Measurements from ENCODE around the gene DCAF11. TPM values are rescaled to one million over a fixed set of nuclear protein-coding genes. Genes with fewer than 3 reads are reported as not detected.

Gene DCAF11
- total and polyA plus RNA-seq, 2 of the 8 experiments (the other 6 are each of a cell fraction or from before 2014, with no cell fraction given): 60.4 to 63.6 TPM

DNA sequence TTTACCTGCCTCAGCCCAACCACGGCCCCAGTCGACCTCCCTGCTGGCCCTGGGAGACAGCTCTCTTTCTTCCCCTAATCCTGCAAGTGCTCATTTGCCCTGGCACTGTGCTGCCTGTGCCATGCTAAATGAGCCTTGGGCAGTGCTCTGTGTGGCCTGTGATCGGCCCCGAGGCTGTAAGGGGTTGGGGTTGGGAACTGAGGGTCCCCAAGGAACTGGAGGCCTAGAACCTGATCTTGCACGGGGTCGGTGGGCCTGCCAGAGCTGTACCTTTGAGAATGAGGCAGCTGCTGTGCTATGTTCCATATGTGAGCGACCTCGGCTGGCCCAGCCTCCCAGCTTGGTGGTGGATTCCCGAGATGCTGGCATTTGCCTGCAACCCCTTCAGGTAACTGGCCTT lies 35.5 kb downstream of the DCAF11 start:
- peaks cover 0 to 28% of the 10 kb centered on the region in 2 experiments; a peak in 3 of 4 replicates for H3K79me2 ChIP-seq (ENCODE audit: control insufficient read depth in 1 of 2, insufficient read depth in 2 of 2, low read length in 2 of 2)
- no peak overlapping the region for H4K8ac ChIP-seq (ENCODE audit: extremely low read depth, insufficient read depth, low read length)
- H3K23me2 ChIP-seq (ENCODE audit: low read depth, low read length): peaks cover 10% of the 10 kb centered on the region
- H2BK15ac ChIP-seq (ENCODE audit: low read length): no peak overlapping the region
- H3K27ac ChIP-seq (ENCODE audit: low read depth, low read length): no peak overlapping the region
- no peak overlapping the region for H4K91ac ChIP-seq (replicated peaks; ENCODE audit: insufficient read length, low read length)
- peaks cover 11% of the 10 kb centered on the region; the same call in 1 of the 2 replicates for H3K79me1 ChIP-seq (ENCODE audit: low read depth, low read length)
- POLR2A ChIA-PET (ENCODE audit: partially characterized antibody): interaction anchor here (0.8 to 9.6 kb wide), 13 partner anchors 9 to 92 kb away, joined by 3 to 86 read pairs (median 5); partner anchors contain the start of genes DCAF11, EMC9, IRF9 and NRL
- no peaks in the 10 kb centered on the region for H3K27me3 ChIP-seq (replicated peaks in 1 of 4; ENCODE audit: control insufficient read depth in 3 of 4, extremely low read depth in 1 of 4, insufficient read depth in 3 of 4, low read length in 3 of 4)
- no peak overlapping the region for H3K4ac ChIP-seq (replicated peaks; ENCODE audit: insufficient read length, low read depth, low read length)
- CTCF ChIA-PET (ENCODE audit: partially characterized antibody): interaction anchor here (0.7 to 3.4 kb wide), 6 partner anchors 8 to 92 kb away, joined by 3 to 26 read pairs (median 4); partner anchors contain the start of genes EMC9, IRF9 and PSME1
- no peaks in the 10 kb centered on the region for H3K9me3 ChIP-seq (ENCODE audit: insufficient read depth in 2 of 2, low read depth in 1 of 2, low read length in 1 of 2)
- no peak overlapping the region for H2AK5ac ChIP-seq (ENCODE audit: low read depth, low read length)
- H3K18ac ChIP-seq (ENCODE audit: extremely low read depth, low read length): no peak overlapping the region
- H4K5ac ChIP-seq (ENCODE audit: insufficient read length, low read depth, low read length): no peak overlapping the region
- H2BK5ac ChIP-seq (ENCODE audit: low read depth, low read length): no peak overlapping the region
- no peak overlapping the region for H3K23ac ChIP-seq (ENCODE audit: insufficient read length)
- H2AFZ ChIP-seq (ENCODE audit: low read length): no peak overlapping the region
- no peak overlapping the region for H3K56ac ChIP-seq (replicated peaks; ENCODE audit: insufficient read length, low read depth, low read length)
- H2BK120ac ChIP-seq (replicated peaks; ENCODE audit: low read depth, low read length): no peak overlapping the region
- FAIRE-seq (no peak), DNase-seq (ENCODE audit: low read depth in 1 of 2, low spot score in 2 of 2) (no peak)
- peaks cover 0 to 10% (median 7%) of the 10 kb centered on the region in 4 experiments; a peak in 5 of 7 replicates for H3K4me1 ChIP-seq (replicated peaks in 1 of 4; ENCODE audit: control insufficient read depth in 3 of 4, insufficient read depth in 4 of 4, low read length in 3 of 4)
- H3K4me3 ChIP-seq (ENCODE audit: extremely low read depth in 1 of 4, insufficient read depth in 2 of 4, low read depth in 3 of 4, low read length in 4 of 4): no peak overlapping the region
- H3K9ac ChIP-seq (replicated peaks in 1 of 4; ENCODE audit: extremely low read depth in 1 of 4, low read depth in 3 of 4, low read length in 3 of 4): no peak overlapping the region
- H3K14ac ChIP-seq (ENCODE audit: insufficient read length): no peak overlapping the region
- no peak overlapping the region for H2BK12ac ChIP-seq (ENCODE audit: low read depth, low read length)
- no peak overlapping the region for H3K4me2 ChIP-seq (ENCODE audit: insufficient read depth in 1 of 2, low read depth in 2 of 2, low read length in 2 of 2)
- peaks cover 17 to 37% (median 35%) of the 10 kb centered on the region in 4 experiments for H3K36me3 ChIP-seq (ENCODE audit: control insufficient read depth in 2 of 4, insufficient read depth in 4 of 4, low read length in 3 of 4)
- peaks cover 0 to 22% of the 10 kb centered on the region in 2 experiments for H4K20me1 ChIP-seq (replicated peaks in 1 of 2; ENCODE audit: control insufficient read depth in 1 of 2, insufficient read depth in 2 of 2, low read length in 2 of 2)
- no peak for TF ChIP-seq TBP (IDR thresholded peaks at IDR 0.05; ENCODE audit: low read depth, low read length)
- TF ChIP-seq EZH2 (IDR thresholded peaks at IDR 0.05; ENCODE audit: low read depth, low read length, severe bottlenecking): no peak
- TF ChIP-seq YY1 (IDR thresholded peaks at IDR 0.05; ENCODE audit: low read depth, low read length): no peak
- TF ChIP-seq FOSL1 (IDR thresholded peaks at IDR 0.05; ENCODE audit: insufficient read depth, low read depth, low read length): no peak
- no peak for TF ChIP-seq RXRA (IDR thresholded peaks at IDR 0.05; ENCODE audit: insufficient read depth, low read depth, low read length)
- TF ChIP-seq KDM1A (IDR thresholded peaks at IDR 0.05; ENCODE audit: borderline replicate concordance, low read length): no peak
- no peak for TF ChIP-seq BCL11A (IDR thresholded peaks at IDR 0.05; ENCODE audit: low read depth in 2 of 2, low read length in 2 of 2)
- TF ChIP-seq POLR2AphosphoS5 (IDR thresholded peaks at IDR 0.05; ENCODE audit: low read depth, low read length): no peak
- TF ChIP-seq BRCA1 (IDR thresholded peaks at IDR 0.05; ENCODE audit: low read depth, low read length): no peak
- TF ChIP-seq CREB1 (IDR thresholded peaks at IDR 0.05): no peak
- no peak overlapping the region for H2BK20ac ChIP-seq (ENCODE audit: low read length)
- 90% methylated on average over 9 of the region's 9 CpGs; no CpG with 5 or more reads in 1 of the 2 experiments for WGBS, 2 experiments (ENCODE audit: extremely low coverage in 1 of 2, insufficient coverage in 1 of 2, insufficient read length in 1 of 2, insufficient replicate concordance in 2 of 2, low coverage in 1 of 2, low lambda C conversion rate in 2 of 2, missing lambda C conversion rate in 1 of 2)

Data from H1 (cell line).